ENCODE measurements around the gene TYW3. TPM values are rescaled to one million over a fixed set of nuclear protein-coding genes. Genes with fewer than 3 reads are reported as not detected.

TYW3 gene
- total and polyA plus RNA-seq, 4 donors: 6.2 to 13.1 (median 8.3) TPM

GRCh38 chr1:74785944-74786343 lies 53.0 kb downstream of the TYW3 start:
- DNase-seq (ENCODE audit: low spot score): no peak

More at GRCh38 chr1:74785944-74786343, 53.0 kb downstream of the TYW3 start:
- H3K27ac ChIP-seq (ENCODE audit: low read depth in 1 of 2, low read length in 2 of 2): no peak overlapping the region
- H3K36me3 ChIP-seq (ENCODE audit: control insufficient read depth in 4 of 4, insufficient read depth in 3 of 4, low read depth in 1 of 4, low read length in 3 of 4): no peaks in the 10 kb centered on the region
- peaks cover 0 to 10% (median 2%) of the 10 kb centered on the region in 4 donors for H3K27me3 ChIP-seq (ENCODE audit: control insufficient read depth in 4 of 4, insufficient read depth in 4 of 4, low read length in 3 of 4)
- no peaks in the 10 kb centered on the region for H3K4me1 ChIP-seq (ENCODE audit: control insufficient read depth in 4 of 4, insufficient read depth in 4 of 4, low read length in 3 of 4)
- no peak overlapping the region for H3K4me3 ChIP-seq (ENCODE audit: low read depth in 1 of 3, low read length in 3 of 3)
- H3K9ac ChIP-seq (ENCODE audit: low read depth in 1 of 2, low read length in 2 of 2): no peak overlapping the region
- no peak for TF ChIP-seq NR2F2 (IDR thresholded peaks at IDR 0.05)
- no peak for TF ChIP-seq JUND (IDR thresholded peaks at IDR 0.05)
- no peak for TF ChIP-seq REST (IDR thresholded peaks at IDR 0.05)
- TF ChIP-seq YY1 (IDR thresholded peaks at IDR 0.05): no peak
- no peak for TF ChIP-seq GABPA (IDR thresholded peaks at IDR 0.05 in 1 of 2, conservative IDR thresholded peaks at IDR 0.05 in 1 of 2)
- no peak for TF ChIP-seq HNF4A (conservative IDR thresholded peaks at IDR 0.05)
- no peak for TF ChIP-seq TAF1 (conservative IDR thresholded peaks at IDR 0.05)
- TF ChIP-seq ATF3 (IDR thresholded peaks at IDR 0.05): no peak
- no peak for TF ChIP-seq EGR1 (IDR thresholded peaks at IDR 0.05; ENCODE audit: low read depth in 2 of 2)
- no peak for TF ChIP-seq RAD21 (IDR thresholded peaks at IDR 0.05)
- TF ChIP-seq MAX (IDR thresholded peaks at IDR 0.05): no peak
- TF ChIP-seq FOXA2 (IDR thresholded peaks at IDR 0.05): no peak
- TF ChIP-seq SP1 (IDR thresholded peaks at IDR 0.05): no peak
- no peak for TF ChIP-seq CTCF (IDR thresholded peaks at IDR 0.05; ENCODE audit: low read depth, low read length, missing input control)
- no peak for TF ChIP-seq RXRA (IDR thresholded peaks at IDR 0.05)
- TF ChIP-seq HNF4G (IDR thresholded peaks at IDR 0.05): no peak
- TF ChIP-seq ZBTB33 (IDR thresholded peaks at IDR 0.05): no peak
- TF ChIP-seq FOXA1 (IDR thresholded peaks at IDR 0.05): no peak
- H3K9me3 ChIP-seq (ENCODE audit: control insufficient read depth in 4 of 4, low read length in 3 of 4): no peaks in the 10 kb centered on the region

Data from liver (tissue), 9 donors.